Endothelial cell of umbilical vein (primary cell): ENCODE data around the gene NFX1. TPM values are rescaled to one million over a fixed set of nuclear protein-coding genes. Genes with fewer than 3 reads are reported as not detected.

Source experiments
- BruUV-seq: library from RNA; stranded (reverse); fragments of 400-500 nt; replicated peaks from 2 replicates; lab custom pipeline; 2021; lab: Mats Ljungman, UMichigan
- CTCF ChIA-PET: fragments of 300-600, 350-600 bp; sonication (Branson Sonifier 250); formaldehyde crosslinking; loops from one replicate; lab custom pipeline; 2021; ENCODE audit warnings: antibody characterized with exemption, inconsistent platforms; lab: Charles Lee
- POLR2A ChIA-PET: fragments of 300-600, 350-600 bp; sonication (Branson Sonifier 250); formaldehyde crosslinking; loops from one replicate; lab custom pipeline; 2021; ENCODE audit warnings: antibody characterized with exemption, inconsistent platforms; lab: Charles Lee
- DNase-seq: peaks from one replicate; pipeline ENCODE4 v3.0.0-alpha.2; 2011; ENCODE audit warnings: low read depth, low spot score
- FAIRE-seq: peaks from 2 replicates; lab custom pipeline; 2011; peaks lifted over from hg19 to GRCh38; lab: Jason Lieb, UNC
- H2AFZ ChIP-seq: 2 replicates; pipeline ENCODE4 v1.6.0; 2012; ENCODE audit warnings: low read depth, low read length, control low read depth, inconsistent platforms
- H3K27ac ChIP-seq: 2 replicates; pipeline ENCODE4 v1.5.1; 2011; ENCODE audit warnings: low read depth, mild to moderate bottlenecking, control low read depth, low read length, moderate library complexity; ENCODE audit not compliant: insufficient read depth
- H3K27me3 ChIP-seq, 2 experiments: 2 replicates each; pipeline versions ENCODE4 v1.6.0 to v1.6.1; 2011; ENCODE audit warnings: low read length in 2 of 2, mixed read lengths in 1 of 2; ENCODE audit not compliant: control insufficient read depth in 2 of 2, insufficient read depth in 2 of 2
- H3K36me3 ChIP-seq, 2 experiments: 2 replicates in 1 of 2; 3 replicates in 1 of 2; pipeline ENCODE4 v1.5.1; 2011; ENCODE audit warnings: low read length in 2 of 2, mild to moderate bottlenecking in 1 of 2, moderate library complexity in 1 of 2; ENCODE audit not compliant: control insufficient read depth in 2 of 2, insufficient read depth in 2 of 2; ENCODE audit errors: extremely low read depth in 1 of 2
- H3K4me1 ChIP-seq: 3 replicates; pipeline ENCODE4 v1.5.1; 2011; ENCODE audit warnings: mild to moderate bottlenecking, low read length; ENCODE audit not compliant: control insufficient read depth, insufficient read depth; ENCODE audit errors: extremely low read depth
- H3K4me2 ChIP-seq: 2 replicates; pipeline ENCODE4 v1.6.1; 2011; ENCODE audit warnings: low read length, control low read depth, mixed read lengths; ENCODE audit not compliant: insufficient read depth
- H3K4me3 ChIP-seq, 3 experiments: fragments of 200-600 bp in 1 of 3; sonication (generic), shearing (Covaris generic) in 1 of 3; replicated peaks in 1 of 3; 2 replicates each; pipeline ENCODE4 v1.5.1; 2011 to 2016; ENCODE audit warnings: control low read depth in 3 of 3, low read length in 3 of 3, mild to moderate bottlenecking in 2 of 3, inconsistent platforms in 1 of 3, low read depth in 1 of 3, moderate library complexity in 1 of 3; ENCODE audit not compliant: insufficient read depth in 1 of 3
- H3K79me2 ChIP-seq: 2 replicates; pipeline ENCODE4 v1.6.0; 2012; ENCODE audit warnings: low read length, inconsistent platforms; ENCODE audit not compliant: control insufficient read depth, insufficient read depth
- H3K9ac ChIP-seq: replicated peaks from 2 replicates; pipeline ENCODE3; 2011; ENCODE audit warnings: low read length, control low read depth; ENCODE audit not compliant: insufficient read depth; ENCODE audit errors: extremely low read depth
- H3K9me1 ChIP-seq: replicated peaks from 3 replicates; pipeline ENCODE4 v1.6.0; 2011; ENCODE audit warnings: mild to moderate bottlenecking, low read length; ENCODE audit not compliant: control insufficient read depth, insufficient read depth; ENCODE audit errors: extremely low read depth
- H3K9me3 ChIP-seq: replicated peaks from 2 replicates; pipeline ENCODE4 v1.5.1; 2012; ENCODE audit warnings: low read length, inconsistent platforms; ENCODE audit not compliant: control insufficient read depth, insufficient read depth
- H4K20me1 ChIP-seq: replicated peaks from 2 replicates; pipeline ENCODE3; 2011; ENCODE audit warnings: mild to moderate bottlenecking, low read length; ENCODE audit not compliant: control insufficient read depth, insufficient read depth; ENCODE audit errors: extremely low read depth
- CTCF ChIP-seq, 2 donors: IDR thresholded peaks; 1 replicate in 1 of 2; 2 replicates in 1 of 2; pipeline ENCODE4 v1.5.1; 2011; ENCODE audit warnings: low read length in 2 of 2, mild to moderate bottlenecking in 2 of 2, moderate library complexity in 2 of 2, control low read depth in 1 of 2, inconsistent platforms in 1 of 2, low read depth in 1 of 2; ENCODE audit not compliant: insufficient read depth in 1 of 2; ENCODE audit errors: extremely low read depth in 1 of 2
- JUN ChIP-seq: IDR thresholded peaks from 2 replicates; pipeline ENCODE4 v1.6.1; 2011; ENCODE audit warnings: borderline replicate concordance, low read depth; ENCODE audit not compliant: insufficient read length, insufficient read depth
- MYC ChIP-seq: IDR thresholded peaks from one replicate; pipeline ENCODE4 v1.6.1; 2011; ENCODE audit warnings: mild to moderate bottlenecking, low read depth, low read length
- POLR2A ChIP-seq: IDR thresholded peaks from 2 replicates; pipeline ENCODE4 v1.6.1; 2012; ENCODE audit warnings: low read depth, mild to moderate bottlenecking, control low read depth, low read length
- POLR2AphosphoS5 ChIP-seq: IDR thresholded peaks from 2 replicates; pipeline ENCODE4 v1.6.1; 2012; ENCODE audit warnings: low read depth, mild to moderate bottlenecking, control low read depth, low read length, moderate library complexity; ENCODE audit not compliant: insufficient read depth
- dilution Hi-C: fragments of 300-500 bp; cut with MboI; formaldehyde crosslinking; loops from one replicate; pipeline ENCODE4 v1.15.0; 2019; ENCODE audit warnings: low sequenced_read_pairs; ENCODE audit not compliant: extremely low pct_ligation_motif_present
- intact Hi-C: fragments of 100-400 bp; cut with micrococcal nuclease; formaldehyde crosslinking; loops from one replicate; pipeline ENCODE4 v1.10.0; 2022
- polyA plus RNA-seq, 4 experiments: library from polyadenylated mRNA; depleted of rRNA in 3 of 4; stranded (reverse) in 3 of 4; unstranded in 1 of 4; fragments of >200 nt; gene quantifications; 2 replicates each; pipeline versions ENCODE4 v1.2.1 to v1.2.3, GENCODE V29; 2011 to 2012; ENCODE audit warnings: missing spikeins in 1 of 4
- total RNA-seq: library from RNA; stranded (reverse); gene quantifications from 2 replicates; pipeline ENCODE4 v1.2.3, GENCODE V29; 2021

NFX1 gene
- total and polyA plus RNA-seq, 2 donors (not counting 3 experiments of a cell fraction or from before 2014, with no cell fraction given), result 19.3 to 21.7 TPM

- Histone ChIP-seq H3K4me2 (no peak overlapping the region), H3K4me3 (no peak overlapping the region), H3K9me1 (no peaks in the 10 kb centered on the region), H3K36me3 (peaks cover 0 to 6% of the 10 kb centered on the region in 2 experiments), H3K27me3 (no peaks in the 10 kb centered on the region), H4K20me1 (no peaks in the 10 kb centered on the region), H3K9ac (no peak overlapping the region), H3K4me1 (peaks cover 11% of the 10 kb centered on the region), H3K9me3 (no peaks in the 10 kb centered on the region), H3K79me2 (no peaks in the 10 kb centered on the region), H2AFZ (no peak overlapping the region), H3K27ac (no peak overlapping the region)
- DNase-seq (no peak), FAIRE-seq (no peak)
- ChIA-PET POLR2A (no interaction called here), CTCF (interaction anchor here (1.0 to 2.6 kb wide), 4 partner anchors 9 to 65 kb away, joined by 3 to 12 read pairs (median 6); no protein-coding TSS in a partner anchor)
- intact Hi-C loops (loop anchor here (5.0 kb wide), 1 partner anchor 64 kb away; no protein-coding TSS in a partner anchor), dilution Hi-C loops (no loop called here)
- no TSS peak for BruUV-seq
- TF ChIP-seq JUN, result no peak
- no peak for TF ChIP-seq MYC
- no peak for TF ChIP-seq POLR2AphosphoS5
- no peak for TF ChIP-seq POLR2A
Measured at GRCh38 chr9:33351547-33351946, 61.2 kb downstream of the NFX1 start.

GRCh38 chr9:33354651-33355211 lies 64.4 kb downstream of the NFX1 start:
- DNase-seq, result peak; percentile 69
- H3K79me2 ChIP-seq, result no peaks in the 10 kb centered on the region
- peaks cover 11% of the 10 kb centered on the region for H3K4me1 ChIP-seq
- no peaks in the 10 kb centered on the region for H3K27me3 ChIP-seq
- H3K27ac ChIP-seq, result peak overlapping the region; percentile 7
- ChIA-PET CTCF (interaction anchor here (0.8 to 3.3 kb wide), 6 partner anchors 20 to 112 kb away, joined by 4 to 17 read pairs (median 6); partner anchors contain the start of gene NFX1), POLR2A (no interaction called here)
- peak overlapping the region; percentile 31 for H2AFZ ChIP-seq
- no peak overlapping the region for H3K9ac ChIP-seq
- BruUV-seq, result no TSS peak
- H3K4me3 ChIP-seq, result no peak overlapping the region
- H3K9me1 ChIP-seq, result no peaks in the 10 kb centered on the region
- FAIRE-seq, result peak; percentile 86
- no peaks in the 10 kb centered on the region for H3K36me3 ChIP-seq
- TF ChIP-seq POLR2AphosphoS5 (no peak), MYC (no peak), JUN (no peak), CTCF (IDR thresholded peaks at IDR 0.05; ENCODE audit: extremely low read depth in 1 of 2, insufficient read depth in 1 of 2, low read depth in 1 of 2, low read length in 2 of 2) (no peak)
- peak overlapping the region; percentile 24 for H3K4me2 ChIP-seq
- intact Hi-C loops, result loop anchor here (5.0 kb wide), 1 partner anchor 67 kb away; no protein-coding TSS in a partner anchor
- H3K9me3 ChIP-seq, result no peaks in the 10 kb centered on the region
- H4K20me1 ChIP-seq, result no peaks in the 10 kb centered on the region
- dilution Hi-C loops, result no loop called here
